Right renal pelvis (tissue), 4 donors: ENCODE measurements around the gene HHATL. TPM values are rescaled to one million over a fixed set of nuclear protein-coding genes. Genes with fewer than 3 reads are reported as not detected.

Source experiments
- DNase-seq, 4 donors: peaks; one replicate each; pipeline ENCODE4 v3.0.0-alpha.2; 2013; ENCODE audit warnings: low read depth in 4 of 4, low spot score in 3 of 4, missing footprints in 1 of 4
- polyA plus RNA-seq, 4 donors: library from polyadenylated mRNA; unstranded; fragments of 120-200 nt; gene quantifications; one replicate each; pipeline ENCODE4 v1.2.1, GENCODE V29; 2013; ENCODE audit not compliant: insufficient read length in 4 of 4

HHATL gene
- under 1 TPM; 0.30 to 0.40 (median 0.36) TPM for polyA plus RNA-seq

DNA sequence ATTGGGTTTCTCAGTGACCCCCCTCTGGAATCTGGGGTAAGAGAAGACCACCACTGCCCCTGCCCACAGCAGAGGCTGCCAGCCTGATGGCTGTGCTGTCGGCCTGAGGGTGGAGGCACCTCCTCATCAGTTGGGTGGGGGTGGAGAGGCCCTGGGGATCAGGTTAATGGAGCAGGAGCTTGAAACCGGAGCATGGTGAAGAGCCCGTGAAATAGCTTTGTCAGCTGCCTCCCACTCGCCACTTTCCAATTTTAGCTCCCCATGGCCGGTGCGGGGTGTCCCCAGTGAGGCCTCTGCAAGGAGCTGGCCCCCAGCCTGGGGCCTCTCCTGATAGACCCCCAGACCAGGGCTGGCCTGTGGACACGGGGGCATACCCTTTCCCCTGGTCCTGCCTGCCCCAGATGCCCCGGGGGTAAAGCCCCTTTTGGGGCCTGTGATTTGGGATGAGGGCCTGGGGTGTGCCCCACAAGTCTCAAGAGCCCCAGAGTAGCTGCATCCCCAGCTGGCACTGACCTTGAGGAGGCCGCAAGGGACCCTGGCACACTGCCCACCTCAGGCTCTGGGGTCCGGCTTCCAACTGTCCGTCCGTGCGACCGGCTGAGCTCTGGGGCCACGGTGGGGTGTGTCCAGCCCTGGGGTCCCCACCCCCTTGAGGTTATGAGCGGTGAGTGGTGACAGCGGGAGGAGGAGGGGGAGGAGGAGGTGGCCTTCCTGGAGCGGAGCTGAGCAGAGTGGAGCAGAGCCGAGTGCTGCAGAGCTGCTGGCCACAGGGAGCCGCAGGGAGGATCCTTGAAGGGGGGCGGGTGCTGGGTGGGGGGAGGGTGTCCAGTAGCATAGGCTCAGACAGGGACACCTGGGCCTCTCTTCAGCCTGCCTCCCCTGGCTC, at the start of gene HHATL:
Gene HHATL, minus strand, starts transcription at position 733 of the 886 bp plus-strand sequence. CDS start 1,972 bp downstream, outside the sequence.
- DNase-seq: no peak

DNA sequence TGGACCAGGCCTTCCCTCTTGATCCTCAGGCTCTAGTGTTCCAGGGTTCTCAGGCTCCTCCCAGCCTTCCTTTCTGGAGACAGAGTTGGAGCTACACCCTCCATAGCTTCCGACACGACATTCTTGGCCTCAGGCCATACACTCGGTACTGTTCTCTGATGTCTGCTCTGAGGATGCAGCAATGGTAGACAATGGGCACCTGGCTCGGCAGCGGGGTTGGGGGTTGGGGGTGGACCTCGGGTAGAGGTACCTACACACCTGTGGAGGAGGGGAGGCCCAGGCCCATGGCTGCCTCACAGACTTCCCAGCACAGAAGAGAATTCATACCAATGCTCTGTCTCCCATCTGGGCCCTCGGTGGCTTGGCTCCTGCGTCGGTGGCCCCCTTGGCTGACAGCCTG, 49.0 kb upstream of the HHATL start:
- DNase-seq: no peak

GRCh38 chr3:42750834-42751233, 48.2 kb upstream of the HHATL start:
- no peak for DNase-seq

GRCh38 chr3:42749753-42750231, 47.2 kb upstream of the HHATL start:
- no peak for DNase-seq

GRCh38 chr3:42749025-42749752, 46.6 kb upstream of the HHATL start:
- DNase-seq: no peak

DNA sequence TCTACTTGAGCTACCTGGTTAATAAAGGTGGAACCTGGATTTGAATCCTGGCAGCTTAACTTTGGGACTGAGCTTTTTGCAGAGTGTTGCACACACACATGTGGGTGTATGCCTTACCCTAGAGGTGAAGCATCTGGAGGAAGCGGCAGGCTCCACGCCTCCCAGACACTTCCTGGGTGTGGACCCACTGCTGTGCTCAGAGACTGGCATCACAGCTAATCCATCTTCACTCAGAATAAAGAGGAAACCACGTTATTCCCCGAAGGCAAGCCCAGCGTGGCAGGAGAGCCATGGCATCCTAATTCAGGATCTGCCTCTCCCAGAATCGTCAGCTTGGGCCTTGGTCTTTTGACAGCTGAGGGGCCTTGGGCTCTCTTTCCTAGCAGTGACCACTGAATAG, 45.0 kb upstream of the HHATL start:
- DNase-seq: no peak

- peak in 3 of 4 donors; percentile 41 to 74 (median 52) for DNase-seq
Observed at GRCh38 chr3:42746455-42747450, 44.2 kb upstream of the HHATL start.

- DNase-seq: no peak
Observed at GRCh38 chr3:42745776-42746454, 43.3 kb upstream of the HHATL start.

DNA sequence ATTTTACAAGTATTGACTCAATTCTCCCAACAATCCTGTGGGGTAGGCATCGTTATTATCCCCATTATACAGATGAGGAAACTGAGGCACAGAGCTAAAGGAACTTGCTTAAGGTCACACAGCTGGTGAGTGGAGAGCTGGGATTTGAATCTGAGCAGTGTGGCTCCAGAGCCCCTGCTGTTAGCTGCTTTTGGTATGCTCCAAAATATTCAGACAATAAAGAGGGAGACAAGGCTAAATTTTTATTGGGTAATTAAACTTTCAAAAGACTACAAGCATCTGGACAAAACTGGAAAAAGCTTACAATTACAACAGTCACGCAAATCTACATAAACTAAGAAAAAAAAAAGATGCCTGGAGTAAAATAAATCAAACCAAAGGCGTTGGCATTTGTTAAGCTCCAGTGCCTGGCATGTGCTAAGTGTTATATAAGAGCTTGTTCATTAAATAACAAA, 42.7 kb upstream of the HHATL start:
- peak in 1 of 4 donors; percentile 41 for DNase-seq

DNA sequence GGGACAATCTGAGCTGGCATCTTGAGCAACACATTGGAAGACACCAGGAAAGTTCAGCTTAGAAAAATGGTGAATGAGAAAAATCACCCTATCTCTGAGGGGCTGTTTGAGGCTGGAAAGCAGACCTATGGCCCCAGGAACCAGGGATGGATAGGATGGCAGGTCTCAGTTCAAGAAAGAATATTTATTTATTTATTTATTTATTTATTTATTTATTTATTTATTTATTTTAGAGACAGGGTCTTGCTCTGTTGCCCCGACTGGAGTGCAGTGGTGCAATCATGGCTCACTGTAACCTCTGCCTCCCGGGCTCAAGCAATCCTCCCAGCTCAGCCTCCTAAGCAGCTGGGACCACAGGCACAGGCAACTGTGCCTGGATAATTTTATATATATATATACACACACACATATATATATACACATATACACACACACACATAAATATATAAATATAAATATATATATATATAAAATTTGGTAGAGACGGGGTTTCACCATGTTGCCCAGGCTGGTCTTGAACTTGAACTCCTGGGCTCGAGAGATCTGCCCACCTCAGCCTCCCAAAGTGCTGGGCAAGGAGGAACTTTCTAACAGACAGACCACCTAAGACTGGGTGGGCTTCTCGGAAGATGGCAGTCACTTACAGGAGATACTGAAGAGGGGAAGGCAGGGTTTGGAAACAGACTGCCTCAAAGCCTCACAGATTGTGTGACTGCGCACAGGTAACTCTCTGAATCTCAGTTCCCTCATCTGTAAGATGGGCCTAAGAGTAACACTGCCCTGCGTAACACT, 40.8 kb upstream of the HHATL start:
- no peak for DNase-seq

- DNase-seq: no peak
Observed at GRCh38 chr3:42742688-42743087, 40.1 kb upstream of the HHATL start.

GRCh38 chr3:42742259-42742658, 39.7 kb upstream of the HHATL start:
- DNase-seq: no peak

- no peak for DNase-seq
Observed at GRCh38 chr3:42741796-42742195, 39.2 kb upstream of the HHATL start.

- DNase-seq: no peak
Observed at GRCh38 chr3:42739401-42740158, 37.0 kb upstream of the HHATL start.

DNA sequence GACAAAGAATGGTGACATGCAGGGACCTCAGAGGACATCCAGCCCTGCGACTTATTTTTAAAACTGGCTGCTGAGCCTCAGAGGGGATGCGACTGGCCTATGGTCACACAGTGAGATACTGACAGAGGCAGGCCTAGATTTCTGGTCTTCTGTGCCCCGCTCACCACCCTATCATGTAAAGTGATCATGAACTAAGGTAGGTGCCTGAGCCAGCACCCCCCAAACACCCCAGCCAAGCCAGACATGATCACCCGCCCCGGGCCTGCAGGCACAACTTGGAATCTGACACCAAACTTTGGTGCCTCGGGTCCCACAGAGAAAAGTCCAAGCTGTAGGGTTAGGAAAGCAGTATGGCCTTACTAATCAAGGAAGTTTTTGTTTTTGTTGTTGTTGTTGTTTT, 33.9 kb upstream of the HHATL start:
- no peak for DNase-seq

GRCh38 chr3:42736081-42736480, 33.5 kb upstream of the HHATL start:
- DNase-seq: no peak

DNA sequence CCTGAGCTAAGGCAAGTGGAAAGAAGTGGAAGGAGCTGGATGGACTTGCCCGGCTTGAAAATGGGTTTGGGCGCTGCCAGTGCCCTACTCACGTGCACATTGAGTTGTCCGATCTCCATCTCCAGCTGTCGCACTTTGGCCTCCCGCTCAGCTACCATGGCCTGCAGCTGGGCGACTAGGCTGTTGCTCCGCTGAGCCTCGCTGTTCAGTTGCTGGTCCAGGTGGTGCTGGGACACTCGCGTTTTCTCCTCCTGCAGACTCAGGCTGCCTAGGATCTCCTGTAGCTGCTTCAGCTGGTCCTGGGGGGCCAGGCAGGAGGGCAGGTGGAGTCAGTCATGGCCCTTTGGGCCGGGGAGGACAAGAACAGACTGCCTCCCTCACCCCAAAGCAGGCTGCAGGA, 33.0 kb upstream of the HHATL start:
- no peak for DNase-seq

- no peak for DNase-seq
Observed at GRCh38 chr3:42735019-42735418, 32.4 kb upstream of the HHATL start.
